Neural progenitor cell (in vitro differentiated cells): ENCODE results near the gene HSP90AB1.

Experiments
- EZH2 ChIP-seq: fragments of 200-600 bp; sonication (generic); IDR thresholded peaks from 2 replicates; pipeline ENCODE4 v1.6.1; 2017; ENCODE audit warnings: antibody characterized with exemption, mild to moderate bottlenecking, moderate library complexity
- TF ChIP-seq, protein P1 (sequence below): fragments of 200-600 bp; sonication (generic); IDR thresholded peaks from 2 replicates; pipeline ENCODE4 v1.5.1; 2017; ENCODE audit warnings: antibody characterized with exemption, mild to moderate bottlenecking

DNA sequence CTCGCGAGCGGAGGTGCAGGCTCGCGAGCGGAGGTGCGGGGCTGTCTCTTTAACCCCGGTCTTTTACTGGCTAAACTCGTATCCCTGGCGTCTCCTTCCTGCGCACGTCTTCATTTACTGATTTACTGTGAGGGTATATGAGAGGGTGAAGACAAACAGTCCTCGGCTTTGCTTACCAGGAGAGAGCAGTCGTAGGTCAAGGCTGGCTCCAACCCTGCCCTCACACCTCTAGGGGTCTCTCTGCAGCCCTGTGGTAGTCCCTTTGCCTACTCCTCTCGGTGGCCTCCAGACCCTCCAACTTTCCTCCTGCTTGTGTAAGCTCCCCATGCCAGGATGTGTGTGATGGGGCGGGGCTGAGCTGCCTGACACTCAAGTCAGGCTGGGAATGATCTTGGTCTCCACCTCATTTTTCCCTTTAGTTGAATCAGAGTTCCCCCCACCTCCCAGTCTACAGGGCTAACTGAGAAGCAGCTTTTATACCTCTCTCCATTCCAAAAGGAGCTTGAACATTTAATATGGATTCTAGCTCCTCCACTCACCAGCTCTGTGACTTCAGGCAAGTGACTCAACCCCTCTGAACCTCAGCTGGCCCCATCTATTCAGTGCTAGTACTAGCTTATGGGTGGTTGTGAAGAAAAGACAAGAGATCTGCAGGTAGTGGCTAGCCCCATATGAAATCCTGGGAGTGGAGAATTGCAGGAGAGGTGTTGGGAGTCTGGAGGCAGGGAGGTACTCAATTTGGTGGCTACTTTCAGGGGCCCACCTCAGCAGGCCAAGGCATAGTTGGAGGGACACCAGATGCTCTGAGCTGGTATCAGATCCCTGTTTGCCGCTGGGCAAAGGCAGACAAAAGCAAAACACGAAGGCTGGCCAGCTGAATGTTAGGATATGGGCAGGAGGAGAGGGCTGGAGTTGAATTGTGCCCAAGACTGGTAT lies 22.6 kb upstream of the HSP90AB1 start:
- TF ChIP-seq, protein P1, sequence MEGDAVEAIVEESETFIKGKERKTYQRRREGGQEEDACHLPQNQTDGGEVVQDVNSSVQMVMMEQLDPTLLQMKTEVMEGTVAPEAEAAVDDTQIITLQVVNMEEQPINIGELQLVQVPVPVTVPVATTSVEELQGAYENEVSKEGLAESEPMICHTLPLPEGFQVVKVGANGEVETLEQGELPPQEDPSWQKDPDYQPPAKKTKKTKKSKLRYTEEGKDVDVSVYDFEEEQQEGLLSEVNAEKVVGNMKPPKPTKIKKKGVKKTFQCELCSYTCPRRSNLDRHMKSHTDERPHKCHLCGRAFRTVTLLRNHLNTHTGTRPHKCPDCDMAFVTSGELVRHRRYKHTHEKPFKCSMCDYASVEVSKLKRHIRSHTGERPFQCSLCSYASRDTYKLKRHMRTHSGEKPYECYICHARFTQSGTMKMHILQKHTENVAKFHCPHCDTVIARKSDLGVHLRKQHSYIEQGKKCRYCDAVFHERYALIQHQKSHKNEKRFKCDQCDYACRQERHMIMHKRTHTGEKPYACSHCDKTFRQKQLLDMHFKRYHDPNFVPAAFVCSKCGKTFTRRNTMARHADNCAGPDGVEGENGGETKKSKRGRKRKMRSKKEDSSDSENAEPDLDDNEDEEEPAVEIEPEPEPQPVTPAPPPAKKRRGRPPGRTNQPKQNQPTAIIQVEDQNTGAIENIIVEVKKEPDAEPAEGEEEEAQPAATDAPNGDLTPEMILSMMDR: no peak
- TF ChIP-seq EZH2: no peak
